NCI-H187 treated with DMSO at 0.1 percent for 48 hours (cell line): Measurements from ENCODE around the gene DCLRE1A.
A peak's percentile ranks its signal among the peaks of the same experiment; 100 is the strongest.

Source experiments
- DNase-seq: peaks from one replicate; lab custom pipeline; 2025; lab: John Stamatoyannopoulos, UW

Gene DCLRE1A

GRCh38 chr10:113854013-113854760 lies at the start of gene DCLRE1A, which contains the start of gene NHLRC2:
Gene DCLRE1A, minus strand, starts transcription at chr10:113854082. Its CDS starts 900 bp downstream, at chr10:113853182.
Gene NHLRC2, plus strand, starts transcription at chr10:113854661. Its CDS starts 212 bp downstream, at chr10:113854873.
- peak; percentile 4 for DNase-seq

- no peak for DNase-seq
Measured at GRCh38 chr10:113899952-113900598, 46.2 kb upstream of the DCLRE1A start.

DNA sequence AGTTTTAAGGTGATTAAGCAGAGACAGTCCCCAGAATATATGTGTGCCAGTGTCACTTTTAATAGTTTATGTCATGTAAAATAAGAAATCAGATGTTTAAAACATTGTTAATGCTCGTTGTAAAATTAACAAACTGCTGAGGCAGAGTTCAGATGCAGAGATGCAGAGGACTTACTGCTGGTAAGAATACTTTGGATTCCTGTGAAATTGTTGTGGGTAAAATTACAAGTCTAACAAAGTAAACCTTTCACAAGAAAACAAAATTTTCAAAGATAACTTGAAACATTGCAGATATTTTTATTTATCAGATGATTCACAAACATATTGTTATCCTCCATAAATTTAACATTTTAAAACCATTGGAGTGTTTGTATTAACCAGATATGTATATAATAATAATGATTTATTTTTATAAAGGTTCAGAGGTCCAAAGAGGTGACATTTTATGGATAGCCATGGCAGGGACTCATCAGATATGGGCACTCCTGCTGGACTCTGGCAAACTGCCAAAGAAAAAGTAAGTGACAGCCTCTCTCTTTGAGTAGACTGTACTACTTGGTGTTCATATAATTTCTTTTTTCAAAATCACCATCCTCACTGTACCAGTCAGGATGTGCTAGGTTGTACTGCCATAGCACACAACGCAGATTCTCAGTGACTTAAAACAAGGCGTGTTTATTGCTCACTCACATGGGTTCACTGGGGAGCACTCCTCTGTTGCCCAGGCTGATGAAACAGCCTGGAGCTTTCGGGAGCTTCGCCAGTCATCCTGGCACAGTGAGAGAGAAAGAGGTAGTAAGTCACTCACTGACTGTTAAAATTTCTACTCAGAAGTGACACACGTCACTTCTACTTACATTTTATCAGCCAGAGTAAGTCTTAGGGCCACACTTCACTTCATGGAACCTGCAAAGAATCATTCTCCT lies 44.1 kb upstream of the DCLRE1A start:
- no peak for DNase-seq

- DNase-seq = no peak
Measured at GRCh38 chr10:113895018-113895417, 41.1 kb upstream of the DCLRE1A start.

DNA sequence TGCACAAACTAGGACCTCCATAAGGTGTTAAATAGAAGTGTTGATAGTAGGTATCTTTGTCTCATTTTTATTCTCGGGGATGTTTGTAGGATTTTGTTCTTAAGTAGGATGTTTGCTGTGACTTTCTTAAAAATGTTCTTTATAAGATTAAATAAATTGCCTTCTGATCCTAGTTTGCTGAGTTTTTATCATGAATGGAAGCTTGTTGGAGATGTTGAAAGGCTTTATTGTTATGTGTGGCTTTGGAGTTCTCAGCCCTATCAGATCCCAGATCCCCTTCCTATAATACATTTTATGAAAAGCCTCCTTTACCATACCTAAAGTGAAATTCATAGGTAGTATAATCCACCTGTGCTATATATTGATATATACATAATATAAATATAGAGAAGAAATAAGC lies 40.7 kb upstream of the DCLRE1A start:
- DNase-seq = no peak

GRCh38 chr10:113893570-113893969 lies 39.7 kb upstream of the DCLRE1A start:
- DNase-seq = no peak

DNA sequence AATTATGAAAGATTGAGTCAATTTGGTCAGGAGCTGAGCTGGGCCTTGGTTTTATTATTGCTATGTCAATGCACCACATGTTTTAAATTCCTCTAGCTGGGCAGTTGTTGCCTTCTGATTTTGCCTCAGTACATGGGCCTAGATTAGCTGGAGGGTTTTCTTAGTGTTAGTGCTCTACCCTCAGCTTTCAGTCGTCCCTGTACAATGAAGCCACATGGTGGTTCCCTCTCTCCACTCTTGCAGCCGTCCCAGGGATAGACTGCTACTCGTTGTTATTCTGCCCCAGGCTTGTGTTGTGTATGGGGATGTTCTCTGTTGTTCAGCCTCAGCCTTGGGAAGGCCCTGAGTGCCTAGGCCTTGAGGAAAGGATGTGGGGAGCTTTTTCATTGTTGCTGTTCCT lies 37.6 kb upstream of the DCLRE1A start:
- no peak for DNase-seq

GRCh38 chr10:113890769-113891168 lies 36.9 kb upstream of the DCLRE1A start:
- no peak for DNase-seq

- no peak for DNase-seq
Measured at GRCh38 chr10:113889911-113890310, 36.0 kb upstream of the DCLRE1A start.

DNA sequence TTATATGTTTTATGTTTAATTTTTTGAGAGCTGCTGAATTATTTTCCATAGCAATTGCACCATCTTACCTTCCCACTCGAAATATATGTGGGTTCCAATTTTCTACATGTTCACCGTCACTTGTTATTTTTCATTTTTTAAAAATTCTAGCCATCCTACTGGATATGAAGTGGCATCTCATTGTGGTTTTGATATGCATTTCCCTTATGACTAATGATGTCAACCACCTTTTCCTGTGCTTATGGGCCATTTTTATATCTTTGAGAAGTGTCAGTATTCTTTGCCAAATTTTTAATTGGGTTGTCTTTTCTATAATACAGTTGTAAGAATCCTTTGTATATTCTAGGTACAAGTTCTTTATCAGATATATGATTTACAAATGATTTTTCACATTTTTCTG lies 28.4 kb upstream of the DCLRE1A start:
- no peak for DNase-seq

GRCh38 chr10:113880236-113880635 lies 26.4 kb upstream of the DCLRE1A start:
- no peak for DNase-seq

GRCh38 chr10:113879691-113880090 lies 25.8 kb upstream of the DCLRE1A start:
- DNase-seq = no peak

DNA sequence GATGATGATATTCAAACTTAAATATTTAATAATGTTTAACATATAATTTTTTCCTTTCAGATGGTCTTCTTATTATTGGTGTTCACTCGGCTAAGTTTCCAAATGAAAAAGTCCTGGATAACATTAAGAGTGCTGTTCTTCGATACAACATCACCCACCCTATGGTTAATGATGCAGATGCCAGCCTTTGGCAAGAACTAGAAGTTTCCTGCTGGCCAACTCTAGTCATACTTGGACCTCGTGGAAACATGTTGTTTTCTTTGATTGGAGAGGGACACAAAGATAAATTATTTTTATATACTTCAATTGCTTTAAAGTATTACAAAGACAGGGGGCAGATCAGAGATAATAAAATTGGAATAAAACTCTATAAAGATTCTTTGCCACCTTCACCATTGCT lies 22.6 kb upstream of the DCLRE1A start:
- DNase-seq = no peak

- no peak for DNase-seq
Measured at GRCh38 chr10:113875212-113875611, 21.3 kb upstream of the DCLRE1A start.

- DNase-seq = no peak
Measured at GRCh38 chr10:113872139-113873030, 18.5 kb upstream of the DCLRE1A start.

DNA sequence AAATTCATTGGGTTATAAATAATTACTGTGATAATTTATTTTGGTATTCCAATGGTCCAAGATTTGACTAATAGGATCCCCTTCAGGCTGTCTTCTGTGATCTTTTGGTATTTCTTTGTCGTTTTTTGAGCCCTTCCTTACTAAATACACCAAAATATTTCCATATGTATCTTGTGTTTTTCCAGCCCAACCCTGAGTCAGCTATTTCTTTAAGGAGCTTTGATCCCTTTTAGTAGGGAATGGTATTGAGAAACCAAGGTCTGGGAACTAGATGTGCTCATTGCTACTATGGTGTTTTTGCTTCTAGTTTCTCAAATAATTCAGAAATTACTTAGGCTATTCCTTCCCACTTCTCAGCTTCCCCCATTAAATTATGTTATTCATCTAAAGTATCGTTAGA lies 15.9 kb upstream of the DCLRE1A start:
- no peak for DNase-seq

- no peak for DNase-seq
Measured at GRCh38 chr10:113867904-113868303, 14.0 kb upstream of the DCLRE1A start.

- DNase-seq = no peak
Measured at GRCh38 chr10:113866551-113867394, 12.9 kb upstream of the DCLRE1A start.

GRCh38 chr10:113865901-113866300 lies 12.0 kb upstream of the DCLRE1A start:
- no peak for DNase-seq

- no peak for DNase-seq
Measured at GRCh38 chr10:113859261-113859660, 5.4 kb upstream of the DCLRE1A start.
